NCI-H1694 treated with DMSO at 0.1 percent for 48 hours (cell line): ENCODE results near the gene CLIP3.
"Not testable (repeated sequence)": the region's sequence is repeated elsewhere in the genome, so short reads cannot be mapped to it uniquely, and the experiment has no call there.

Source experiments
- DNase-seq: peaks from one replicate; lab custom pipeline; 2025; lab: John Stamatoyannopoulos, UW

The CLIP3 gene

GRCh38 chr19:36009220-36009619 lies 23.5 kb downstream of the CLIP3 start:
- DNase-seq = no peak

- no peak for DNase-seq
These were observed 24.2 kb downstream of the CLIP3 start, which contains the start of gene SYNE4 for GRCh38 chr19:36008336-36008978. Gene SYNE4, minus strand, starts transcription at chr19:36008813. Its CDS starts 132 bp downstream, at chr19:36008681.

DNA sequence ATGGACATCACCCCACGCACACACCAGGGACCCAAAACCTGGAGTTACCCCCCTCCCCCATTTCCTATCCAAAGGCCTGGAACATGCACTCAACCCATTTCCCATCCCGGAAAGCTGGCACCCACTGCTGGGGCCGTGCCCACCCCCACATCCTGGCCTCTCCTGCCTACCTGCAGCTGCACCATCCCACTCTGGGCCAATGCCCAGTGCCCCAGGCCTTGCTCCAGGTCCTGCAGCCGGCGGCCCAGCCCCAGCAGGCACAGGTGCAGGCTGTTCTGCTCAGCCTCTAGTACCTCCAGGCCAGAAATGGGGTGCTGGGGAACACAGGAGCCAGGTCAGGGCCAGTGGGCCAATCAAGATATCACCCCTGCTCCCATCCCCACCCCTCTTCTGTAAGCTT lies 25.7 kb downstream of the CLIP3 start:
- DNase-seq = no peak

DNA sequence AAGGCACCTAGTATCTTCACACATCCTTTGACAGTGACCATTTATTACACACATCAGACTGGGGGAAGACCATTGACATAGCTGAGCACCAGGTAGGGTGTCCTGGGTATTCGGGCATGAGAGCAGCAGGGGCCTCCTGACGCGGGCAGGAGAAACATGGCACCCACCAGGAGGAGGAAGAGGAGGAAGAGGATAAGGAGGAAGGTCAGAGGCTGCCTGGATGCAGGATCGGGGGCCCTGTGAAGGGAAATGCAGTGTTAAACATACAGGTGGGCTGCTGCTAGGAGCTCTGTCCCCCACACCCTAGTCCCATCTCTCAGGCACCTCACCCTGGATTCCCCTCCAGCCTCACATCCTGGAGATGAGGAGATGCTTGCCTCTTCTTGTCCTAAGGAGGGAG lies 29.4 kb downstream of the CLIP3 start:
- DNase-seq = no peak

DNA sequence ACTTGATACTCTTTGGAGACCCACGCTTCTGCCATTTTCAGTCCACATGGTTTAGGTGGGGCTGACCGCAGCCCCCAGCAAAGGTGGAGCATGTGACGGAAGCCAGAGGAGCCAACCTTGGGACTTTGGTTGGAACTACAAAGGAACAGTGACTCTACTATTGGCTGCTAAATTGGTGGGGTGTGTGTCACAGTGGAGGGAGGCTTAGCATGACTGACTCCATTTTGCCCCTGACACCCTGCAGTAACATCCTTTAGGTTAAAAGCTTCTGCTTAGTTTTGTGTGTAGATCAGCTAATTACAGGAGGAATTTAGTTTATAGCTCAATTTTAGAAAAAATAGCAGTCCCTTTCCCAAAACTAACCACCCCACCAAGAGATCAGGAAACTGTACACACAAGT lies 31.1 kb downstream of the CLIP3 start:
- DNase-seq = no peak

GRCh38 chr19:35996777-35997176 lies 35.9 kb downstream of the CLIP3 start:
- DNase-seq = no peak

DNA sequence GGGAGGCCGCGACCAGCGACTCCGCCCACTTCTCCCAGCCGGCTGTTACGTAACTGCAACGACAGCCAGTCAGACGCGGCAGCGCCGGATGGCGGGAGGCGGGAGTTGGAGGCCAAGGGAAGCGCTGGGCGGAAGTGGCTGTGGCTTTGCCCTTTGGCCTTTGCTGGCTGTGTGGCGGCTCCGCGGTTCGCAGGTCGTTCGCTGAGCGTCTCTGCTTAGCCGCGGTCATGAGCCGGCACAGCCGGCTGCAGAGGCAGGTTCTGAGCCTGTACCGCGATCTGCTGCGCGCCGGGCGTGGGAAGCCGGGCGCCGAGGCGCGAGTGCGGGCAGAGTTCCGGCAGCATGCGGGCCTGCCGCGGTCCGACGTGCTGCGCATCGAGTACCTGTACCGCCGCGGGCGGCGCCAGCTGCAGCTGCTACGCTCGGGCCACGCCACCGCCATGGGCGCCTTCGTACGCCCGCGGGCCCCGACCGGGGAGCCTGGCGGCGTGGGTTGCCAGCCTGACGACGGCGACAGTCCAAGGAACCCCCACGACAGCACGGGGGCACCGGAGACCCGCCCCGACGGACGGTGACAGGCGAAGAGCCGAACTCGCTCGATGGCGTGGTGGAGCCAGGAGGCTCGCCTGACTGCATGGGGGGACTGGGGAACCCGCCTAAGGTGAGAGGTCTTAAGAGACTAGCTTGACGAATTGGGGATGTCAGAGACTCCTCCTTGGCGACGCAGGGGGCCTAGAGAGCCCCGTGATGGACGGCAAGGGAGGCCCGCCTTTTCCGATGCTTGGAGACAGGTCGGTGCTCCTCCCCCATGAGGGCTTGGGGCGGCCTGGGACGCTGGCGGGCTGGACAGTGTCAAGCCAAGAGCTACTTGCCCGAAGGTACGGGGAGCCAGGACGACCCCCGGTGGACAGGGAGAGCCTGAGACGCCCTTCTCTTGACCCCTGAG lies 37.4 kb downstream of the CLIP3 start, which contains the start of gene SDHAF1:
TSS of gene SDHAF1 (plus strand) at position 141 of the 946 bp plus-strand sequence. CDS start at position 228, 87 bp downstream.
- DNase-seq = peak; percentile 89

GRCh38 chr19:35993923-35994598 lies 38.6 kb downstream of the CLIP3 start:
- DNase-seq = no peak

DNA sequence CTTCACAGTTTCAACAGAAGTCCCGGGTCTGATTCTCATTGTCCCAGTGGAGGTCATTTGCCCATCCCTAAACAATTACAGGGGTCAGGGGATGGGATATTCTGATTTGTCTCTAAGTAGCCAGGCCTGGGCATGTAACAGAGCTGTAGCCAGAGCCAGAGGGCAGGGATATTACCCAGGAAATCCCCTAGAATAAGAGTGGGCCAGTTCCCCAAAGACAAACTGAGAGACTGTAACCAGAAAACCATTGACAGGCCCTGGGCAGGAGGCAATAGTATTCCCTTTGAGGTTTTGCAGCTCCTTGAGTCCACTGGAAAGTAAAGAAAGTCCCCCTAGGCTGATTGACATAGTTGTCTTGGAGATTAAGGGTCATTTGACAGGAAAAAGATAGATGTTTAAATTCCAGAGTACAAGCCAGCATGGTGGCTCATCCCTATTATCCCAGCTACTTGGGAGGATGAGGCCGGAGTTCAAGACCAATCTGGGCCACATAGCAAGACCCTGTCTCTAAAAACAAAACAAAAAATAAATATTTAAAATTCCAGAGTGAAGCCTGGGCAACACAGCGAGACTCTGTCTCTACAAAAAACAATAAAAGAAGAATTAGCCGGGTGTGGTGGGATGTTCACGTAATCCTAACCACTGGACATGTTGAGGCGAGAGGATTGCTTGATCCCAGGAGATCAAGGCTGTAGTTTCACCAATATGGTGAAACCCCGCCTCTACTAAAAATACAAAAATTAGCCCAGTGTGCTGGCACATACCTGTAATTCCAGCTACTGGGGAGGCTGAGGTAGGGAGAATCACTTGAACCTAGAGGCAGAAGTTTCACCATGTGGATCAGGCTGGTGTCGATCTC lies 39.5 kb downstream of the CLIP3 start:
- no peak for DNase-seq

- no peak for DNase-seq
These were observed 40.8 kb downstream of the CLIP3 start for GRCh38 chr19:35991731-35992450.

- DNase-seq = no peak
These were observed 41.6 kb downstream of the CLIP3 start for GRCh38 chr19:35990771-35991730.

GRCh38 chr19:35990156-35990555 lies 42.5 kb downstream of the CLIP3 start:
- no peak for DNase-seq

DNA sequence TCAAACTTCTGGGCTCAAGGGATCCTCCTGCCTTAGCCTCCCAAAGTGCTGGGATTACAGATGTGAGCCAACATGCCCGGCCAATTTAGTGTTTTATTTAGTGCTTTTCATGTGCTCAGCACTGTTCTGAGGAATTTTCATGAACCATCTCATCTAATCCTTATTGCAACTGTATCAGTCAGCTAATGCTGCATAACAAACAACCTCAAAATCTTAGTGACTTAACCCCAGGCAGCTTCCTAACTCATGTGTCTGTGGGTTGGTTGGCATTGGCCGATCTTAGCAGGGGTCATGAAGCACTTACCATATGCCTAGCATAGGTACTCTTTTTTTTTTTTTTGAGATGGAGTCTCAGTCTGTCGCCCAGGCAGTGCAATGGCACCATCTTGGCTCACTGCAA lies 43.8 kb downstream of the CLIP3 start:
- no peak for DNase-seq

DNA sequence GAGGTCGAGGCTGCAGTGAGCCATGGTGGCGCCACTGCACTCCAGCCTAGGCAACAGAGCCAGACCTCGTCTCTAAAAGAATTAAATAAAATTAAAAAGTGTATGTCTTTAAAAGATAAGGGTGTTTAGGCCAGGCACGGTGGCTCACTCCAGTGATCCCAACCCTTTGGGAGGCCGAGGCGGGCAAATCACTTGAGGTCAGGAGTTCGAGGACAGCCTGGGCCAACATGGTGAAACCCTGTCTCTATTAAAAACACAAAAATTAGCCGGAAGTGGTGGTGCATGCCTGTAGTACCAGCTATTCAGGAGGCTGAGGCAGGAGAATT lies 45.1 kb downstream of the CLIP3 start:
- DNase-seq = no peak

GRCh38 chr19:35986664-35987570 lies 45.8 kb downstream of the CLIP3 start:
- peak; percentile 67 for DNase-seq

DNA sequence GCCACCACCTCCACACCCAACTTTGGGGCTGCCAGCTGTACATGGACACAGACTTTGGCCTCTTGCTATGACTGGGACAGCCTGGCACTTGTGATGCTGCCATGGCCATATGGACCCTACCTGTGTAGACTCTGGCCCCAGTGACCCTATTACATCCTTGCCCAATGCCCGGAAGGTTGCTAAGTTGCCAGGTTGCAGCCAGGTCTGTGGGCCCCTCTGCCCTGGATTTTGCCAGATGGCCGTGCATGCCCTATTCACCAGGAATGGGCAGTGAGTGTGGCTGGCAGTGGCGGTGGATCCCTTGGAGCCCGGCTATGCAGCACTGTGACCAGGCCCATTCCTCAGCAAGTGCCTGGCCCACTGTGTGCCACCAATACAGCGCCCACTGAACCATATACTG lies 46.6 kb downstream of the CLIP3 start:
- DNase-seq = no peak

DNA sequence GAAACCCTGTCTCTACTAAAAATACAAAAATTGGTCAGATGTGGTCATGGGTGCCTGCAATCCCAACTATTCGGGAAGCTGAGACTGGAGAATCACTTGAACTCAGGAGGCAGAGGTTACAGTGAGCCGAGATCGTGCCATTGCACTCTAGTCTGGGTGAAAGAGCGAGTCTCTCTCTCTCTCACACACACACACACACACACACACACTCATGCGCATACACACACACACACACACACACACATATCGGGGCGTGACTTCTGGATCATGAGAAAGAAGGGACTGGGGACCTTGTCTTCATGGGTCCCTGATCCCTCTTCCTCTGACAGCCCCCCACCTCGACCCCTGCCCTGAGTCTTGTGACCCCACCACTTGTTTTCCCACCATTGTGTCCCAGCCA lies 49.5 kb downstream of the CLIP3 start:
- DNase-seq = no peak

- DNase-seq = not testable (repeated sequence)
These were observed 51.7 kb downstream of the CLIP3 start for GRCh38 chr19:35980997-35981396.
